Nephron (organoid): ENCODE data around the gene GNG11.

Experiments used
- H3K27ac Mint-ChIP-seq, 3 experiments: 2 replicates each; pipeline ENCODE4 v1.8.0; 2020; ENCODE audit warnings: mixed read lengths in 3 of 3, mild to moderate bottlenecking in 2 of 3, moderate library complexity in 1 of 3
- H3K27me3 Mint-ChIP-seq: 2 replicates; pipeline ENCODE4 v1.8.0; 2021; ENCODE audit warnings: low read depth, mild to moderate bottlenecking, moderate library complexity, mixed read lengths
- H3K36me3 Mint-ChIP-seq: 2 replicates; pipeline ENCODE4 v1.8.0; 2020; ENCODE audit warnings: low read depth, mixed read lengths
- H3K4me1 Mint-ChIP-seq: 2 replicates; pipeline ENCODE4 v1.8.0; 2020; ENCODE audit warnings: mixed read lengths
- H3K4me3 Mint-ChIP-seq, 3 experiments: 2 replicates each; pipeline ENCODE4 v1.8.0; 2020; ENCODE audit warnings: mild to moderate bottlenecking in 3 of 3, mixed read lengths in 3 of 3, moderate library complexity in 2 of 3
- H3K9me3 Mint-ChIP-seq: 2 replicates; pipeline ENCODE4 v1.8.0; 2020; ENCODE audit warnings: mixed read lengths
- TF ChIP-seq, protein P1 (sequence below), 3 experiments: fragments of 200-600 bp; sonication (generic); IDR thresholded peaks; one replicate each; pipeline ENCODE4 v1.5.0; 2021; ENCODE audit warnings: antibody characterized with exemption in 3 of 3; ENCODE audit not compliant: unreplicated experiment in 3 of 3

The GNG11 gene

DNA sequence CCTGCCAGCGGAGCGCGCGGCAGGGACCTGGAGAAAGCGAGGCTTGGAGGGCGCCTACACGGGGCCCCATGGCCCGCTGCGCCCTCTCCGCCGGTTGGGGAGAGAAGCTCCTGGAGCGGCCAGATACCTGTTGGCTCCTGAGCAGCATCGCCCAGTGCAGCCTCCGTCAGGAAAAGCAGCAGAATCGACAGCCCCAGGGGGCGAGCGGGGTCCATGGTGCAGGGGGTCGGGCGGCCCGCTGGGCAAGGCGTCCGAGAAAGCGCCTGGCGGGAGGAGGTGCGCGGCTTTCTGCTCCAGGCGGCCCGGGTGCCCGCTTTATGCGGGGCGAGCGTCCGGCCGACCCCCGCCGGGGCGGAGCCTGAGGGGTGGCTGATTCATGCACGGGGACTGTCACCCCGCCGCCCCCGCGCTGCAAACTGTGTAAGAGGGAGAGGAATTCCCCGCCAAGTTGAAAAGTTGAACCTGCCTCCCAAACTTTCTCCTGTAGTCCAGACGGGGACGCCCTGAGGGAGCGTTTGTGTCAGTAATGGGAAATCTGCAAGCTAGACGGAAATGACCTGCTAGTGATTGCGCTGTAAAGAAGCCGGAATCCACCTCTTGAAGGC is 31.0 kb upstream of the GNG11 start, which contains the start of gene TFPI2:
TSS of gene TFPI2 (minus strand) at position 290 of the 605 bp plus-strand sequence. CDS start at position 215, 75 bp downstream.
- Mint-ChIP-seq H3K36me3 (no peaks in the 10 kb centered on the region), H3K4me1 (peaks cover 33% of the 10 kb centered on the region), H3K9me3 (no peaks in the 10 kb centered on the region), H3K4me3 (peak within 1 kb of the TSS; percentile 96 to 98 (median 98)), H3K27me3 (peaks cover 55% of the 10 kb centered on the region), H3K27ac (peak within 1 kb of the TSS; percentile 76 to 96 (median 83))
- TF ChIP-seq, protein P1, sequence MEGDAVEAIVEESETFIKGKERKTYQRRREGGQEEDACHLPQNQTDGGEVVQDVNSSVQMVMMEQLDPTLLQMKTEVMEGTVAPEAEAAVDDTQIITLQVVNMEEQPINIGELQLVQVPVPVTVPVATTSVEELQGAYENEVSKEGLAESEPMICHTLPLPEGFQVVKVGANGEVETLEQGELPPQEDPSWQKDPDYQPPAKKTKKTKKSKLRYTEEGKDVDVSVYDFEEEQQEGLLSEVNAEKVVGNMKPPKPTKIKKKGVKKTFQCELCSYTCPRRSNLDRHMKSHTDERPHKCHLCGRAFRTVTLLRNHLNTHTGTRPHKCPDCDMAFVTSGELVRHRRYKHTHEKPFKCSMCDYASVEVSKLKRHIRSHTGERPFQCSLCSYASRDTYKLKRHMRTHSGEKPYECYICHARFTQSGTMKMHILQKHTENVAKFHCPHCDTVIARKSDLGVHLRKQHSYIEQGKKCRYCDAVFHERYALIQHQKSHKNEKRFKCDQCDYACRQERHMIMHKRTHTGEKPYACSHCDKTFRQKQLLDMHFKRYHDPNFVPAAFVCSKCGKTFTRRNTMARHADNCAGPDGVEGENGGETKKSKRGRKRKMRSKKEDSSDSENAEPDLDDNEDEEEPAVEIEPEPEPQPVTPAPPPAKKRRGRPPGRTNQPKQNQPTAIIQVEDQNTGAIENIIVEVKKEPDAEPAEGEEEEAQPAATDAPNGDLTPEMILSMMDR (IDR thresholded peaks at IDR 0.05; ENCODE audit: unreplicated experiment in 3 of 3): no peak

DNA sequence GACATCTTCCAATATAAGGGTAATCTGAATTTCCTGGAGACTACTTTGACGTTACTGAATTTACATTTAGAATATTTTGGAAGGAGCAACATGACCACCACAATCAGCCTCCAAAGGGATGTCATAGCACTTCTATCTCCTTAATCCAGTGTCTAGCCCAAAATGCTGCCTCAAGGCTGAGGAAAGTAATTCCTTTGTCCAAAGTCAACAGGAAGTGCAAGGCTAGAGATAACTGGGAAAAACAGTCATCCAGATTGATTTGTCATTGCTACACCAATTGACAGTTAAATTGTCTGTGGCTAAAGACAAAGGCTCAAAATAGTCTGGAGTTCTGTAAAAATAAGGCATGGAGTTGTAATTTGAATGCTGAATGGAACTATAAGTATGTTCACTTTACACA is 27.1 kb upstream of the GNG11 start:
- Mint-ChIP-seq H3K27me3 (peaks cover 34% of the 10 kb centered on the region), H3K36me3 (no peaks in the 10 kb centered on the region), H3K4me1 (peaks cover 53% of the 10 kb centered on the region), H3K4me3 (no peak overlapping the region), H3K9me3 (no peaks in the 10 kb centered on the region), H3K27ac (peak overlapping the region in 2 of 3 experiments; percentile 11 to 67)
- TF ChIP-seq, protein P1 (IDR thresholded peaks at IDR 0.05; ENCODE audit: unreplicated experiment in 3 of 3): no peak

- peak overlapping the region in 1 of 3 experiments; percentile 22 for H3K4me3 Mint-ChIP-seq
- H3K4me1 Mint-ChIP-seq: peaks cover 46% of the 10 kb centered on the region
- TF ChIP-seq, protein P1 (IDR thresholded peaks at IDR 0.05; ENCODE audit: unreplicated experiment in 3 of 3): no peak
- H3K9me3 Mint-ChIP-seq: no peaks in the 10 kb centered on the region
- peaks cover 28% of the 10 kb centered on the region for H3K27me3 Mint-ChIP-seq
- no peaks in the 10 kb centered on the region for H3K36me3 Mint-ChIP-seq
- peak overlapping the region; percentile 23 to 67 (median 40) for H3K27ac Mint-ChIP-seq
Observed at GRCh38 chr7:93894966-93895640, 26.4 kb upstream of the GNG11 start.

GRCh38 chr7:93895859-93896600 is 25.5 kb upstream of the GNG11 start:
- H3K4me3 Mint-ChIP-seq: no peak overlapping the region
- H3K4me1 Mint-ChIP-seq: peaks cover 42% of the 10 kb centered on the region
- peaks cover 22% of the 10 kb centered on the region for H3K27me3 Mint-ChIP-seq
- no peaks in the 10 kb centered on the region for H3K36me3 Mint-ChIP-seq
- TF ChIP-seq, protein P1 (IDR thresholded peaks at IDR 0.05; ENCODE audit: unreplicated experiment in 3 of 3): no peak
- peak overlapping the region; percentile 40 to 81 (median 67) for H3K27ac Mint-ChIP-seq
- no peaks in the 10 kb centered on the region for H3K9me3 Mint-ChIP-seq

- H3K27me3 Mint-ChIP-seq: peaks cover 7% of the 10 kb centered on the region
- no peak overlapping the region for H3K4me3 Mint-ChIP-seq
- H3K4me1 Mint-ChIP-seq: peaks cover 41% of the 10 kb centered on the region
- no peaks in the 10 kb centered on the region for H3K9me3 Mint-ChIP-seq
- no peaks in the 10 kb centered on the region for H3K36me3 Mint-ChIP-seq
- peak overlapping the region; percentile 44 to 81 (median 67) for H3K27ac Mint-ChIP-seq
- TF ChIP-seq, protein P1 (IDR thresholded peaks at IDR 0.05; ENCODE audit: unreplicated experiment in 3 of 3): no peak
Observed at GRCh38 chr7:93897680-93898079, 23.9 kb upstream of the GNG11 start.
